ENCODE data around the gene TMEM132C. TPM values are rescaled to one million over a fixed set of nuclear protein-coding genes. Genes with fewer than 3 reads are reported as not detected.

The TMEM132C gene
- total RNA-seq, 1 experiment from 2014 or later = not detected

- intact Hi-C loops (cut with micrococcal nuclease) = no loop called here
These were observed 405.5 kb downstream of the TMEM132C start for GRCh38 chr12:128672428-128672827.

GRCh38 chr12:128672893-128673292 is 405.9 kb downstream of the TMEM132C start:
- H3K4me2 ChIP-seq (ENCODE audit: low read length) = no peak overlapping the region
- no peak overlapping the region for H3K4me3 ChIP-seq (ENCODE audit: low read length)
- ChIA-PET CTCF (no interaction called here), POLR2A (ENCODE audit: unreplicated experiment) (no interaction called here)
- no peak for TF ChIP-seq CTCF (conservative IDR thresholded peaks at IDR 0.05; ENCODE audit: low read depth, low read length)
- no peak for TF ChIP-seq EZH2 (IDR thresholded peaks at IDR 0.05; ENCODE audit: low read length, unreplicated experiment)
- no peak for TF ChIP-seq EZH2phosphoT487 (IDR thresholded peaks at IDR 0.05; ENCODE audit: borderline replicate concordance, low read length)
- no peaks in the 10 kb centered on the region for H3K36me3 ChIP-seq (ENCODE audit: low read depth, low read length)
- H2AFZ ChIP-seq (ENCODE audit: low read length) = no peak overlapping the region
- no peaks in the 10 kb centered on the region for H3K9me3 ChIP-seq (ENCODE audit: low read length)
- no peaks in the 10 kb centered on the region for H4K20me1 ChIP-seq (ENCODE audit: low read length)
- no peaks in the 10 kb centered on the region for H3F3A ChIP-seq (ENCODE audit: low read length, unreplicated experiment)
- H3K27ac ChIP-seq (ENCODE audit: low read length) = no peak overlapping the region
- no peaks in the 10 kb centered on the region for H3K9me2 ChIP-seq (replicated peaks; ENCODE audit: low read length)
- DNase-seq = no peak
- BruUV-seq (replicated peaks) = no TSS peak
- intact Hi-C loops (cut with micrococcal nuclease) = no loop called here
- H3K27me3 ChIP-seq (ENCODE audit: low read length) = peaks cover 7% of the 10 kb centered on the region; the same call in 1 of the 2 replicates
- H3K9ac ChIP-seq (ENCODE audit: low read length) = no peak overlapping the region
- no peaks in the 10 kb centered on the region for H3K79me2 ChIP-seq (ENCODE audit: low read length)
- no peak for ATAC-seq
- no peaks in the 10 kb centered on the region for H3K4me1 ChIP-seq (ENCODE audit: insufficient read depth, low read length)

More at GRCh38 chr12:128672428-128672827, 405.5 kb downstream of the TMEM132C start:
- no peaks in the 10 kb centered on the region for H4K20me1 ChIP-seq (ENCODE audit: low read length)
- H3K9ac ChIP-seq (ENCODE audit: low read length) = no peak overlapping the region
- no peak overlapping the region for H3K4me2 ChIP-seq (ENCODE audit: low read length)
- H2AFZ ChIP-seq (ENCODE audit: low read length) = no peak overlapping the region
- ATAC-seq (no peak), DNase-seq (no peak)
- H3K9me3 ChIP-seq (ENCODE audit: low read length) = no peaks in the 10 kb centered on the region
- H3K79me2 ChIP-seq (ENCODE audit: low read length) = no peaks in the 10 kb centered on the region
- TF ChIP-seq EZH2 (IDR thresholded peaks at IDR 0.05; ENCODE audit: low read length, unreplicated experiment) (no peak), EZH2phosphoT487 (IDR thresholded peaks at IDR 0.05; ENCODE audit: borderline replicate concordance, low read length) (no peak), CTCF (conservative IDR thresholded peaks at IDR 0.05; ENCODE audit: low read depth, low read length) (no peak)
- no peak overlapping the region for H3K4me3 ChIP-seq (ENCODE audit: low read length)
- CTCF ChIA-PET = no interaction called here
- no peak overlapping the region for H3K27ac ChIP-seq (ENCODE audit: low read length)
- H3K4me1 ChIP-seq (ENCODE audit: insufficient read depth, low read length) = no peaks in the 10 kb centered on the region
- peaks cover 7% of the 10 kb centered on the region; the same call in 1 of the 2 replicates for H3K27me3 ChIP-seq (ENCODE audit: low read length)
- H3K9me2 ChIP-seq (replicated peaks; ENCODE audit: low read length) = no peaks in the 10 kb centered on the region
- H3F3A ChIP-seq (ENCODE audit: low read length, unreplicated experiment) = no peaks in the 10 kb centered on the region
- no TSS peak for BruUV-seq (replicated peaks)
- POLR2A ChIA-PET (ENCODE audit: unreplicated experiment) = no interaction called here
- H3K36me3 ChIP-seq (ENCODE audit: low read depth, low read length) = no peaks in the 10 kb centered on the region

- no TSS peak for BruUV-seq (replicated peaks)
- no peak for TF ChIP-seq EZH2 (IDR thresholded peaks at IDR 0.05; ENCODE audit: low read length, unreplicated experiment)
- no peak for TF ChIP-seq CTCF (conservative IDR thresholded peaks at IDR 0.05; ENCODE audit: low read depth, low read length)
- no peak for TF ChIP-seq EZH2phosphoT487 (IDR thresholded peaks at IDR 0.05; ENCODE audit: borderline replicate concordance, low read length)
- H3K79me2 ChIP-seq (ENCODE audit: low read length) = no peaks in the 10 kb centered on the region
- H2AFZ ChIP-seq (ENCODE audit: low read length) = no peak overlapping the region
- H3K4me3 ChIP-seq (ENCODE audit: low read length) = no peak overlapping the region
- no peak for ATAC-seq
- H3K9me3 ChIP-seq (ENCODE audit: low read length) = no peaks in the 10 kb centered on the region
- intact Hi-C loops (cut with micrococcal nuclease) = no loop called here
- ChIA-PET POLR2A (ENCODE audit: unreplicated experiment) (no interaction called here), CTCF (no interaction called here)
- no peak overlapping the region for H3K9ac ChIP-seq (ENCODE audit: low read length)
- no peaks in the 10 kb centered on the region for H3K9me2 ChIP-seq (replicated peaks; ENCODE audit: low read length)
- no peak overlapping the region for H3K27ac ChIP-seq (ENCODE audit: low read length)
- H3K4me1 ChIP-seq (ENCODE audit: insufficient read depth, low read length) = no peaks in the 10 kb centered on the region
- DNase-seq = no peak
- H4K20me1 ChIP-seq (ENCODE audit: low read length) = no peaks in the 10 kb centered on the region
- H3K36me3 ChIP-seq (ENCODE audit: low read depth, low read length) = no peaks in the 10 kb centered on the region
- H3K4me2 ChIP-seq (ENCODE audit: low read length) = no peak overlapping the region
- H3F3A ChIP-seq (ENCODE audit: low read length, unreplicated experiment) = no peaks in the 10 kb centered on the region
- H3K27me3 ChIP-seq (ENCODE audit: low read length) = peaks cover 7% of the 10 kb centered on the region; the same call in 1 of the 2 replicates
These were observed 408.6 kb downstream of the TMEM132C start for GRCh38 chr12:128675576-128675975.
